Adrenal gland (tissue), 12 donors: ENCODE measurements around the gene THSD7B. TPM values are rescaled to one million over a fixed set of nuclear protein-coding genes. Genes with fewer than 3 reads are reported as not detected.

Experiments used
- DNase-seq, 7 donors: peaks; one replicate each; pipeline ENCODE4 v3.0.0-alpha.2; 2019 to 2020
- H3K27ac ChIP-seq, 5 donors: fragments of 200-600 bp; sonication (generic) in 4 of 5; 1 replicate in 3 of 5; 2 replicates in 2 of 5; pipeline versions ENCODE4 v1.5.1 to v1.8.0; 2016 to 2020; ENCODE audit warnings: mild to moderate bottlenecking in 1 of 5
- H3K27me3 ChIP-seq: fragments of 200-600 bp; 2 replicates; pipeline ENCODE4 v1.8.0; 2021
- H3K36me3 ChIP-seq, 2 donors: fragments of 200-600 bp; replicated peaks in 1 of 2; 1 replicate in 1 of 2; 2 replicates in 1 of 2; pipeline versions ENCODE4 v1.5.1 to v1.8.0; 2018 to 2022
- H3K4me1 ChIP-seq, 2 donors: fragments of 200-600 bp; replicated peaks in 1 of 2; 1 replicate in 1 of 2; 2 replicates in 1 of 2; pipeline versions ENCODE4 v1.5.1 to v1.8.0; 2018 to 2021
- H3K4me3 ChIP-seq, 4 donors: fragments of 200-600 bp; sonication (generic) in 3 of 4; one replicate each; pipeline ENCODE4 v1.5.1; 2016 to 2018
- H3K9me3 ChIP-seq, 3 donors: fragments of 200-600 bp; sonication (generic) in 1 of 3; replicated peaks in 1 of 3; 1 replicate in 2 of 3; 2 replicates in 1 of 3; pipeline versions ENCODE4 v1.5.1 to v1.8.0; 2016 to 2021
- POLR2A ChIP-seq, 2 donors: fragments of 450-650 bp; IDR thresholded peaks; one replicate each; pipeline ENCODE4 v1.6.1; 2017; ENCODE audit warnings: antibody characterized with exemption in 2 of 2, mild to moderate bottlenecking in 2 of 2, moderate library complexity in 1 of 2
- WGBS, 4 donors: extraction: QIAGEN DNeasy Blood & Tissue Kit in 2 of 4; methylation state at CpG; one replicate each; pipeline versions ENCODE4 v1.1.5 to v1.1.7; 2013 to 2017; 5-methylcytosine and 5-hydroxymethylcytosine counted together
- intact Hi-C, 2 donors: fragments of 100-400 bp; cut with DNase I; formaldehyde crosslinking; loops; one replicate each; pipeline versions ENCODE4 v1.14.1 to v1.15.0; 2022 to 2023
- polyA plus RNA-seq, 3 donors: library from polyadenylated mRNA; stranded (reverse); fragments of 200-250 nt in 2 of 3; fragments of 350-450 nt in 1 of 3; fragmentation: Illumina TruSeq in 1 of 3; extraction: RNeasy Lipid Tissue Mini Kit (QIAGEN cat#74804) in 1 of 3; gene quantifications; one replicate each; pipeline ENCODE4 v1.2.3, GENCODE V29; 2013 to 2014
- total RNA-seq, 9 donors: library from RNA; depleted of rRNA in 4 of 9; stranded (reverse); fragments of >200 nt in 4 of 9; fragments of 120-200 nt in 1 of 9; fragmentation: NEBNext Ultra II Directional in 1 of 9; extraction: Animal tissue kit (Norgen Biotek cat#: 25700) in 1 of 9; gene quantifications; one replicate each; pipeline versions ENCODE4 v1.1.0 to v1.2.4, GENCODE V29; 2013 to 2023
- TF ChIP-seq, protein P1 (sequence below), 6 experiments: fragments of 450-650 bp in 4 of 6; fragments of 200-600 bp in 2 of 6; sonication (generic) in 1 of 6; IDR thresholded peaks; 1 replicate in 5 of 6; 2 replicates in 1 of 6; pipeline versions ENCODE4 v1.5.1 to v1.8.0; 2016 to 2021; ENCODE audit warnings: antibody characterized with exemption in 6 of 6, mild to moderate bottlenecking in 2 of 6, moderate library complexity in 1 of 6
- donor health status: healthy with polysubstance abuse.
- donor health status: Bipolar disorder and iron deficiency.
- donor health status: DM: yes; HTN: yes; CAD: no.
- donor health status: DM: no; HTN: no; CAD: no.
- donor health status: DM: no; HTN: no; CAD: no.
- donor health status: DM: yes; HTN: yes; CAD: no.

The THSD7B gene
- total and polyA plus RNA-seq, 12 donors, result under 0.01 to 0.44 (median 0.12) TPM; not detected in 4

GRCh38 chr2:137700681-137701080, 935.3 kb downstream of the THSD7B start:
- H3K4me3 ChIP-seq, result no peak overlapping the region
- no peaks in the 10 kb centered on the region for H3K36me3 ChIP-seq
- DNase-seq, result no peak
- no peaks in the 10 kb centered on the region for H3K27me3 ChIP-seq
- no peaks in the 10 kb centered on the region for H3K4me1 ChIP-seq
- peaks cover 0 to 3% (median 0%) of the 10 kb centered on the region in 3 donors for H3K9me3 ChIP-seq
- H3K27ac ChIP-seq, result no peak overlapping the region
- intact Hi-C loops, result no loop called here
- TF ChIP-seq, protein P1, sequence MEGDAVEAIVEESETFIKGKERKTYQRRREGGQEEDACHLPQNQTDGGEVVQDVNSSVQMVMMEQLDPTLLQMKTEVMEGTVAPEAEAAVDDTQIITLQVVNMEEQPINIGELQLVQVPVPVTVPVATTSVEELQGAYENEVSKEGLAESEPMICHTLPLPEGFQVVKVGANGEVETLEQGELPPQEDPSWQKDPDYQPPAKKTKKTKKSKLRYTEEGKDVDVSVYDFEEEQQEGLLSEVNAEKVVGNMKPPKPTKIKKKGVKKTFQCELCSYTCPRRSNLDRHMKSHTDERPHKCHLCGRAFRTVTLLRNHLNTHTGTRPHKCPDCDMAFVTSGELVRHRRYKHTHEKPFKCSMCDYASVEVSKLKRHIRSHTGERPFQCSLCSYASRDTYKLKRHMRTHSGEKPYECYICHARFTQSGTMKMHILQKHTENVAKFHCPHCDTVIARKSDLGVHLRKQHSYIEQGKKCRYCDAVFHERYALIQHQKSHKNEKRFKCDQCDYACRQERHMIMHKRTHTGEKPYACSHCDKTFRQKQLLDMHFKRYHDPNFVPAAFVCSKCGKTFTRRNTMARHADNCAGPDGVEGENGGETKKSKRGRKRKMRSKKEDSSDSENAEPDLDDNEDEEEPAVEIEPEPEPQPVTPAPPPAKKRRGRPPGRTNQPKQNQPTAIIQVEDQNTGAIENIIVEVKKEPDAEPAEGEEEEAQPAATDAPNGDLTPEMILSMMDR (IDR thresholded peaks at IDR 0.05), result no peak
- TF ChIP-seq POLR2A (IDR thresholded peaks at IDR 0.05), result no peak

DNA sequence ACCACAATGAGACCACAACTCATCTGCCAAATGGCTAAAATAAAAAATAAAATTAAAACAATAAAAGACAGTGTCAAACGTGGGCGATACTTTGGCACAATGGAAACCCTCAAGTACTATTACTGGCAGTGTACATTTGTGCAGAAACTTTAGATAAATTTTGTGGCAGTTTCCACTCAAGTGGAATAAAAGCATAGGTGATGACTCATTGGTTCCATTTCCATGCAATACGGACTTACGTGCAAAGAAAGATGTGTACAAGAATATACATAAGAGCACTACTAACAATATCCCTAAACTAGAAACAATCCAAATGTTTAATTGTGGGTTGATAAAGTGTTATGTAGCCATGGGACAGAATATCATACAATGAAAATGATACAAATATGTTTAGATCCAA, 940.0 kb downstream of the THSD7B start:
- intact Hi-C loops, result no loop called here
- TF ChIP-seq, protein P1 (IDR thresholded peaks at IDR 0.05), result no peak
- TF ChIP-seq POLR2A (IDR thresholded peaks at IDR 0.05), result no peak
- Histone ChIP-seq H3K4me3 (no peak overlapping the region), H3K9me3 (peaks cover 0 to 3% (median 0%) of the 10 kb centered on the region in 3 donors), H3K36me3 (no peaks in the 10 kb centered on the region), H3K27me3 (no peaks in the 10 kb centered on the region), H3K27ac (no peak overlapping the region), H3K4me1 (no peaks in the 10 kb centered on the region)
- no peak for DNase-seq
- WGBS, 4 donors, result 79 to 86% (median 85%) methylated on average over 4 of the region's 4 CpGs

GRCh38 chr2:137706786-137707613, 941.7 kb downstream of the THSD7B start:
- Histone ChIP-seq H3K4me3 (no peak overlapping the region), H3K27ac (no peak overlapping the region), H3K4me1 (no peaks in the 10 kb centered on the region), H3K9me3 (peaks cover 0 to 3% (median 0%) of the 10 kb centered on the region in 3 donors), H3K27me3 (no peaks in the 10 kb centered on the region), H3K36me3 (no peaks in the 10 kb centered on the region)
- DNase-seq, result peak in 1 of 7 donors; percentile 19
- 67 to 81% (median 69%) methylated on average over 14 to 15 of the region's 15 CpGs for WGBS, 4 donors
- intact Hi-C loops, result no loop called here
- no peak for TF ChIP-seq POLR2A (IDR thresholded peaks at IDR 0.05)
- TF ChIP-seq, protein P1 (IDR thresholded peaks at IDR 0.05), result no peak

- Histone ChIP-seq H3K9me3 (no peaks in the 10 kb centered on the region), H3K36me3 (no peaks in the 10 kb centered on the region), H3K4me3 (no peak overlapping the region), H3K27ac (no peak overlapping the region), H3K4me1 (no peaks in the 10 kb centered on the region), H3K27me3 (no peaks in the 10 kb centered on the region)
- DNase-seq, result no peak
- WGBS, 4 donors, result 80 to 96% (median 85%) methylated on average over 4 to 5 of the region's 5 CpGs
- TF ChIP-seq POLR2A (IDR thresholded peaks at IDR 0.05), result no peak
- TF ChIP-seq, protein P1 (IDR thresholded peaks at IDR 0.05), result no peak
- intact Hi-C loops, result no loop called here
Measured at GRCh38 chr2:137708311-137708710, 943.0 kb downstream of the THSD7B start.
